Fibroblast of lung (primary cell): ENCODE data around the gene EBI3.

Experiments used
- CTCF ChIP-seq, 2 donors: IDR thresholded peaks in 1 of 2; conservative IDR thresholded peaks in 1 of 2; 1 replicate in 1 of 2; 2 replicates in 1 of 2; pipeline ENCODE4 v1.5.1; 2011 to 2012; ENCODE audit warnings: low read length in 2 of 2, control low read depth in 1 of 2, inconsistent platforms in 1 of 2, low read depth in 1 of 2, mild to moderate bottlenecking in 1 of 2
- EZH2 ChIP-seq: IDR thresholded peaks from 2 replicates; pipeline ENCODE4 v1.5.1; 2012; ENCODE audit warnings: low read length, control low read depth, mild to moderate bottlenecking; ENCODE audit errors: missing control alignments

GRCh38 chr19:4278419-4279266 lies 49.3 kb downstream of the EBI3 start, which contains the start of gene SHD:
- TF ChIP-seq EZH2: no peak
- TF ChIP-seq CTCF (conservative IDR thresholded peaks at IDR 0.05 in 1 of 2, IDR thresholded peaks at IDR 0.05 in 1 of 2; ENCODE audit: low read depth in 1 of 2, low read length in 2 of 2): no peak
